SIG-M5 (cell line): ENCODE measurements around the gene SDK1.
"Not testable (repeated sequence)": the region's sequence is repeated elsewhere in the genome, so short reads cannot be mapped to it uniquely, and the experiment has no call there.

ENCODE experiments used
- DNase-seq: peaks from one replicate; lab custom pipeline; 2025; lab: John Stamatoyannopoulos, UW

The SDK1 gene

GRCh38 chr7:3733541-3734140 lies 432.6 kb downstream of the SDK1 start:
- no peak for DNase-seq

GRCh38 chr7:3738964-3739363 lies 437.9 kb downstream of the SDK1 start:
- DNase-seq = no peak

GRCh38 chr7:3739983-3740382 lies 438.9 kb downstream of the SDK1 start:
- no peak for DNase-seq

GRCh38 chr7:3747467-3747866 lies 446.4 kb downstream of the SDK1 start:
- DNase-seq = no peak

GRCh38 chr7:3748389-3748788 lies 447.3 kb downstream of the SDK1 start:
- DNase-seq = no peak

- no peak for DNase-seq
These were observed 452.8 kb downstream of the SDK1 start for GRCh38 chr7:3753868-3754267.

GRCh38 chr7:3754493-3755341 lies 453.7 kb downstream of the SDK1 start:
- no peak for DNase-seq

GRCh38 chr7:3755778-3756453 lies 454.9 kb downstream of the SDK1 start:
- DNase-seq = not testable (repeated sequence)

GRCh38 chr7:3757059-3757458 lies 456.0 kb downstream of the SDK1 start:
- no peak for DNase-seq

GRCh38 chr7:3760651-3761050 lies 459.6 kb downstream of the SDK1 start:
- DNase-seq = no peak

GRCh38 chr7:3762146-3762831 lies 461.2 kb downstream of the SDK1 start:
- no peak for DNase-seq

- no peak for DNase-seq
These were observed 467.1 kb downstream of the SDK1 start for GRCh38 chr7:3767917-3768777.

GRCh38 chr7:3771906-3772305 lies 470.9 kb downstream of the SDK1 start:
- DNase-seq = no peak

- DNase-seq = no peak
These were observed 477.3 kb downstream of the SDK1 start for GRCh38 chr7:3778345-3778744.

- DNase-seq = no peak
These were observed 479.0 kb downstream of the SDK1 start for GRCh38 chr7:3780016-3780415.

- no peak for DNase-seq
These were observed 479.5 kb downstream of the SDK1 start for GRCh38 chr7:3780525-3780924.

- DNase-seq = no peak
These were observed 480.6 kb downstream of the SDK1 start for GRCh38 chr7:3781607-3782006.

GRCh38 chr7:3787717-3788264 lies 486.7 kb downstream of the SDK1 start:
- DNase-seq = no peak

GRCh38 chr7:3790803-3791202 lies 489.8 kb downstream of the SDK1 start:
- no peak for DNase-seq

- DNase-seq = no peak
These were observed 490.3 kb downstream of the SDK1 start for GRCh38 chr7:3791327-3791726.

GRCh38 chr7:3795141-3795540 lies 494.1 kb downstream of the SDK1 start:
- DNase-seq = no peak
